Measurements from ENCODE around the gene CALM1. TPM values are rescaled to one million over a fixed set of nuclear protein-coding genes. Genes with fewer than 3 reads are reported as not detected.

The CALM1 gene
- 100 to 1,000 TPM; 725 to 733 TPM for total RNA-seq

- CTCF ChIA-PET: interaction anchor here (0.8 to 1.6 kb wide), 2 partner anchors 13 to 14 kb away, joined by 3 to 5 read pairs; no protein-coding TSS in a partner anchor
- Mint-ChIP-seq H3K27me3 (no peaks in the 10 kb centered on the region), H3K4me3 (peak within 1 kb of the TSS; percentile 97), H3K4me1 (ENCODE audit: low read depth) (peaks cover 27% of the 10 kb centered on the region), H3K36me3 (peaks cover 33% of the 10 kb centered on the region), H3K9me3 (no peaks in the 10 kb centered on the region), H3K27ac (peak within 1 kb of the TSS; percentile 99)
- POLR2A ChIA-PET: interaction anchor here (0.9 to 4.6 kb wide), 11 partner anchors 8 to 440 kb away, joined by 3 to 159 read pairs (median 4); no protein-coding TSS in a partner anchor
- intact Hi-C loops (cut with micrococcal nuclease): loop anchor here (1.0 to 5.0 kb wide), 4 partner anchors 13 to 666 kb away; partner anchors contain the start of genes EFCAB11, RPS6KA5 and TDP1
- DNase-seq: peak; percentile 95
These were observed at the start of gene CALM1 for GRCh38 chr14:90396341-90397339. TSS of gene CALM1 (plus strand) at chr14:90397029. CDS start at chr14:90397231, 202 bp downstream.

DNA sequence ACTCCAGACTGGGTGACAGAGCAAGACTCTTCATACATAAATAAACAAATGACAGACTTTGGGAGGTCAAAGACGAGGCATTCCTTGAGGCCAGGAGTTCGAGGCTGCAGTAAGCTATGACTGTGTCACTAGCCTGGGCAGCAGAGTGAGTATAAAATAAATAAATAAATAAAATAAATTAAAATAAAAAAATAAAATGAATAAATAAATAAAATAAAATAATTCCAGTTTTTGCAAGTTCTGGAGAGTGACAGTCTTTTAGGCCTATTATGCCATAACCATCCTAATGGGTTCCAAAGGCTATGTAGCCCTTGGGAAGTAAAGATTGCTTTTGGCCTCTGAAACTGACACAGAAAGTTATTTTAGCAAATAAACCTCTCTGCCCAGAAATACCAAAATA lies 48.6 kb upstream of the CALM1 start:
- H3K36me3 Mint-ChIP-seq: no peaks in the 10 kb centered on the region
- CTCF ChIA-PET: interaction anchor here (0.8 kb wide), 1 partner anchor 350 kb away, joined by 3 read pairs; no protein-coding TSS in a partner anchor
- H3K27me3 Mint-ChIP-seq: no peaks in the 10 kb centered on the region
- DNase-seq: no peak
- no peaks in the 10 kb centered on the region for H3K9me3 Mint-ChIP-seq
- intact Hi-C loops (cut with micrococcal nuclease): no loop called here
- no peak overlapping the region for H3K4me3 Mint-ChIP-seq
- no peak overlapping the region for H3K27ac Mint-ChIP-seq
- POLR2A ChIA-PET: no interaction called here
- H3K4me1 Mint-ChIP-seq (ENCODE audit: low read depth): peaks cover 5% of the 10 kb centered on the region

DNA sequence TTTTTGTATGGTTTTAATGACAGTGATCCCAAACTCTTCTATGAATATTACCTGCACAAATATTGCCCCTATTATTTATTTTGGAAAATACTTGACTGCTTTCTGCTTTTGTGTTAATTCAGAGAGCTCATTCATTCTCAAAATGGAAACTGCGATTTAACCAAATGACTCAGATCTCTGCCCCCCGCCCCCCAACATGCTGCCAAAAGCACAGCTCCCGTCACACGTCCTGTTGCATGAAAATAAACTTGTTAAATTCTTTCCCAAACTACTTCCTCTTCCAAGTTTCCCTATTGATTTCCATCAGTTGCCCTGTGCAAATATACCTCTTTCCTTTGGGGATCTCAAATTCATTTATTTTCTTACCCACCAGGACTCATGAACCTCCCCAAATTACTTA lies 47.1 kb upstream of the CALM1 start:
- no peak overlapping the region for H3K27ac Mint-ChIP-seq
- H3K4me3 Mint-ChIP-seq: no peak overlapping the region
- no peaks in the 10 kb centered on the region for H3K36me3 Mint-ChIP-seq
- peaks cover 5% of the 10 kb centered on the region for H3K4me1 Mint-ChIP-seq (ENCODE audit: low read depth)
- ChIA-PET CTCF (interaction anchor here (0.9 kb wide), 1 partner anchor 347 kb away, joined by 3 read pairs; no protein-coding TSS in a partner anchor), POLR2A (no interaction called here)
- no peaks in the 10 kb centered on the region for H3K27me3 Mint-ChIP-seq
- intact Hi-C loops (cut with micrococcal nuclease): no loop called here
- peak; percentile 37 for DNase-seq
- H3K9me3 Mint-ChIP-seq: no peaks in the 10 kb centered on the region

- intact Hi-C loops (cut with micrococcal nuclease): no loop called here
- Mint-ChIP-seq H3K4me3 (no peak overlapping the region), H3K27me3 (peaks cover 5% of the 10 kb centered on the region), H3K27ac (no peak overlapping the region), H3K36me3 (no peaks in the 10 kb centered on the region), H3K4me1 (ENCODE audit: low read depth) (peaks cover 3% of the 10 kb centered on the region), H3K9me3 (no peaks in the 10 kb centered on the region)
- CTCF ChIA-PET: no interaction called here
- POLR2A ChIA-PET: no interaction called here
- no peak for DNase-seq
These were observed 42.1 kb upstream of the CALM1 start for GRCh38 chr14:90354551-90355298.

DNA sequence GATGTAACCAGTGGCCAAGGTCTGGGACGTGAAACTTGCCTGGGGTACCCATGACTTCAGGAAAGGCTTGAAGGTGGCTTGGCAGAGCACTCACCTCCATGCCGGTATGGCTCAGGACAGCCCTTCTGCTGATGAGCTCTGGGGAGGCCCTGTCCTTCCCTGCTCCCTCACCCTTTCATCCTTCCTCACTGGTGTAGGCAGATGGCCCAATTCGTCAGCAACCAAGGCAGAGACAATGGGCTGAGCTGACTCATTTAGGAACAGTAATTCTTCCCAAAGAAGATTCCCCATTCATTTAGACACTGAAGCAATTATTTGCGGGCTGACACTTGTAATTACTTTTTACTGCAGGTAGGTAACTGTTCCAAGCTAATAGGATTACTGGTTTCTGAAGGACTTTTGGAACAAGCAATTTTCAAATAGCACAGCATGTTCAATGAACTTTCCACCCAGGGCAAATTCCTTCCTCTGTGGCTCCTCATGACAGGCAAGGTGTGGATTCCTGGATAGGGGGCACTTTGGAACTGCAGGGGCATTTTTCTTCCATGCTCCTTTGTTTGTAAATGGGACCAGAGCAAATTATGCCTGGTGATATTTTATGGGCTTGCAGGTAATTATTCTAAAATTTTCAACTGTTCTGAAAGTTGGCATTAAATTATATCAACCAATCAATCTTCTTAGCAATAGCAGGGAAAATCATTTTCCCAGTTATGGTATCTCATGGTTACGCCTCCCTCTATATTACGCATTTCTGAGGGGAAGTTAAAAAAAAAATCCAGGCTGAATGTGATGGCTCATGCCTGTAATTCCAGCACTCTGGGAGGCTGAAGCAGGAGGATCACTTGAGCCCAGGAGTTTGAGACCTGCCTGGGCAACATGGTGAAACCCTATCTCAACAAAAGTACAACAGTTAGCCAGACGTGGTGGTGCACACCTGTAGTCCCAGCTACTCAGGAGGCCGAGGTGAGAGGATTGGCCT lies 41.0 kb upstream of the CALM1 start:
- intact Hi-C loops (cut with micrococcal nuclease): no loop called here
- no peaks in the 10 kb centered on the region for H3K36me3 Mint-ChIP-seq
- H3K27ac Mint-ChIP-seq: no peak overlapping the region
- H3K9me3 Mint-ChIP-seq: no peaks in the 10 kb centered on the region
- H3K4me3 Mint-ChIP-seq: no peak overlapping the region
- H3K27me3 Mint-ChIP-seq: peaks cover 8% of the 10 kb centered on the region
- no peaks in the 10 kb centered on the region for H3K4me1 Mint-ChIP-seq (ENCODE audit: low read depth)
- no peak for DNase-seq
- ChIA-PET POLR2A (no interaction called here), CTCF (no interaction called here)

- CTCF ChIA-PET: no interaction called here
- POLR2A ChIA-PET: no interaction called here
- DNase-seq: no peak
- Mint-ChIP-seq H3K27me3 (peaks cover 8% of the 10 kb centered on the region), H3K9me3 (no peaks in the 10 kb centered on the region), H3K36me3 (no peaks in the 10 kb centered on the region), H3K27ac (no peak overlapping the region), H3K4me3 (no peak overlapping the region), H3K4me1 (ENCODE audit: low read depth) (no peaks in the 10 kb centered on the region)
- intact Hi-C loops (cut with micrococcal nuclease): no loop called here
These were observed 39.9 kb upstream of the CALM1 start for GRCh38 chr14:90356925-90357324.

- no peaks in the 10 kb centered on the region for H3K36me3 Mint-ChIP-seq
- no peak for DNase-seq
- no peaks in the 10 kb centered on the region for H3K4me1 Mint-ChIP-seq (ENCODE audit: low read depth)
- POLR2A ChIA-PET: no interaction called here
- no peaks in the 10 kb centered on the region for H3K9me3 Mint-ChIP-seq
- H3K27me3 Mint-ChIP-seq: peaks cover 9% of the 10 kb centered on the region
- no peak overlapping the region for H3K27ac Mint-ChIP-seq
- CTCF ChIA-PET: no interaction called here
- no peak overlapping the region for H3K4me3 Mint-ChIP-seq
- intact Hi-C loops (cut with micrococcal nuclease): no loop called here
These were observed 38.5 kb upstream of the CALM1 start for GRCh38 chr14:90358359-90358758.

DNA sequence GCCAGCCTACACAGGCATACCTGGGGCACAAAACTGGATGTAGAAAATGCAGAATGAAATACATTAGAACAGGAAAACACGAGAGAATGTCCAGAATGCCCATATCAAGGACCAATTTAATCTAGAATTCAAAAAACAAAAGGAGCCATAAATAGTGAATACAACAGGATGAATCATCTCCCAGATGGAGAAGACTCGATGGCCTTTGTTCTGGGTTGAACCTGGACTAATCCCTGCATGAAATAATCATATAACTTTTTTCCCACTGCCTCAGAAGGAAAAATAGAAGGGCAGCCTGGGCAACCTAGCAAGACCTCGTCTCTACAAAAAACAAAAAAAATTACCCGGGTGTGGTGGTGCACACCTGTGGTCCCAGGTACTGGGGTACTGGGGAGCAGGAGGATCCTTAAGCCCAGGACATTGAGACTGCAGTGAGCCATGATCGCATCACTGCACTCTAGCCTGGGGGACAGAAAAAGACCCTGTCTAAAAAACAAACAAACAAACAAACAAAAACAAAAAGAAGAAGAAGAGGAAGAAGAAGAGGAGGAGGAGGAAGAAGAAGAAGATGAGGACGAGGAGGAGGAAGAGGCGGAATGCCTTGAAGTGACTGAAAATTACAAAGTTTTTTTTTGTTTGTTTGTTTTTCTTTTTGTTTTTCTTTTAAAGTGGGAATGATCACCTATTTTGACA lies 34.8 kb upstream of the CALM1 start:
- Mint-ChIP-seq H3K36me3 (no peaks in the 10 kb centered on the region), H3K27me3 (peaks cover 9% of the 10 kb centered on the region), H3K9me3 (no peaks in the 10 kb centered on the region), H3K4me3 (no peak overlapping the region), H3K4me1 (ENCODE audit: low read depth) (no peaks in the 10 kb centered on the region), H3K27ac (no peak overlapping the region)
- no peak for DNase-seq
- CTCF ChIA-PET: no interaction called here
- POLR2A ChIA-PET: no interaction called here
- intact Hi-C loops (cut with micrococcal nuclease): no loop called here

DNA sequence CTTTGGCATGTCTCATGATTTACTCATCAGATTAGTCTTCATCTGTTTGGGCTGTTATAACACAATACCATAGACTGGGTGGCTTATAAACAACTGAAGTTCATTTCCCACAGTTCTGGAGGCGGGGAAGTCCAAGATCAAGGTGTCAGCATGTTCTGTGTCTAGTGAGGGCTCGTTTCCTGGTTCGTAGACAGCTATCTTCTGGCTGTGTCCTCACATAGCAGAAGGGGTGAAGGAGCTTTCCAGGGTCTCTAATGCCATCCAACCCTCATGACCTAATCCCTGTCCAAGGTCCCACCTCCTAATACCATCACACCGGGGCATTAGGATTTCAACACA lies 34.3 kb upstream of the CALM1 start:
- ChIA-PET CTCF (no interaction called here), POLR2A (no interaction called here)
- no peaks in the 10 kb centered on the region for H3K36me3 Mint-ChIP-seq
- H3K4me3 Mint-ChIP-seq: no peak overlapping the region
- H3K27ac Mint-ChIP-seq: no peak overlapping the region
- H3K4me1 Mint-ChIP-seq (ENCODE audit: low read depth): no peaks in the 10 kb centered on the region
- intact Hi-C loops (cut with micrococcal nuclease): no loop called here
- H3K9me3 Mint-ChIP-seq: no peaks in the 10 kb centered on the region
- no peak for DNase-seq
- peaks cover 9% of the 10 kb centered on the region for H3K27me3 Mint-ChIP-seq

- POLR2A ChIA-PET: no interaction called here
- Mint-ChIP-seq H3K4me3 (no peak overlapping the region), H3K27ac (no peak overlapping the region), H3K9me3 (no peaks in the 10 kb centered on the region), H3K36me3 (no peaks in the 10 kb centered on the region), H3K4me1 (ENCODE audit: low read depth) (no peaks in the 10 kb centered on the region), H3K27me3 (no peaks in the 10 kb centered on the region)
- DNase-seq: no peak
- CTCF ChIA-PET: interaction anchor here (0.8 to 2.0 kb wide), 5 partner anchors 13 to 329 kb away, joined by 3 to 10 read pairs (median 3); no protein-coding TSS in a partner anchor
- intact Hi-C loops (cut with micrococcal nuclease): loop anchor here (1.0 kb wide), 1 partner anchor 150 kb away; no protein-coding TSS in a partner anchor
These were observed 27.7 kb upstream of the CALM1 start for GRCh38 chr14:90368946-90369721.

GRCh38 chr14:90373887-90374286 lies 22.9 kb upstream of the CALM1 start:
- POLR2A ChIA-PET: no interaction called here
- Mint-ChIP-seq H3K36me3 (no peaks in the 10 kb centered on the region), H3K4me1 (ENCODE audit: low read depth) (no peaks in the 10 kb centered on the region), H3K9me3 (no peaks in the 10 kb centered on the region), H3K27me3 (no peaks in the 10 kb centered on the region), H3K27ac (no peak overlapping the region), H3K4me3 (no peak overlapping the region)
- intact Hi-C loops (cut with micrococcal nuclease): no loop called here
- CTCF ChIA-PET: no interaction called here
- no peak for DNase-seq

All from activated CD4-positive, alpha-beta memory T cell treated with anti-CD3 and anti-CD28 coated beads for 36 hours (primary cell).